HL-60/S4 treated with retinoic acid at 250 ng/mL for 4 days and 3 days (cell line): ENCODE data around the gene ATP6V0D1.

Experiments used
- in situ Hi-C: fragments of 300-500 bp; cut with MboI; formaldehyde crosslinking; loops from 2 replicates; pipeline ENCODE4 v1.7.0; 2022; ENCODE audit warnings: low sequenced_read_pairs

ATP6V0D1 gene

DNA sequence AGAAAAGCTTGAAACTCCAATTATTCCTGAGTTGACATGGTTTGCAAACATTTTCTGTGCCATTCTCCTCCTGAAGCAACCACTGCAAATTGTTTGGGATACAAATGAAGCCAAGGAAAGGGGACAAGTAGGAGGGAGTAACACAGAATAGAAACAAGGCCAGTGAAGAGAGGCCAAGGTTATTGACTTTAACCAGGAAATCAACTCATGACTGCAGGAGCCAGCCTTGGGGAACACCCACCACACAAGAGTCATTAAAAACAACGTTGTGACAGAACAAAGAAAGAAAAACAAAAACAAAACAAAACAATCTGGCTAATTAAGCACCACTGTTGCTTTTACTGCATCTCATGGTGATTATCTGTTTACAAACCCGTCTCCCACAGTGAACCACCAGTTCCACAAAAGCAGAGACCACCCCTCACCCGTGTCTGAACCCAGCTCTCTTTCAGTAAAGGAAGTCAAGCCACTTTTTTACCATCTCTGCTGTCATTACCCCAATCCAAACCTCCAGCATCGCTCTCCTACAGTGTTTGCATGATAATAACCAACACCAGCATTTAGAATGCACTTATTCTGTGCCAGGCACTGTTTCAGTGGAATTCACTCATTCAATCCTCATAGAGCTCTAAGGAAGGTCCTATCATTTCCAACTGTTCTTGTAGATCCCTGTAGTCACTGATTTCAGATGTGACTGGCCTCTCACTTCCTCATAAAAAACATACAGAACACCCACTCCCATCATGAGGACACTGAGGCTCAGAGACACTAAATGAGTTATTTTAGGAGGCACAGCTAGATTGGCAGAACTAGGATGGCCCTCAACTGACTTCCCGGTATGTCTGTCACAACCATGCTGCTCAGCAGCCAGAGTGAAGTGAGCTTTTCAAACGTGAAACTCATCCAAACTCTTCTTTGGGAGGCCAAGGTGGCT is 66.7 kb downstream of the ATP6V0D1 start:
- in situ Hi-C loops = no loop called here

DNA sequence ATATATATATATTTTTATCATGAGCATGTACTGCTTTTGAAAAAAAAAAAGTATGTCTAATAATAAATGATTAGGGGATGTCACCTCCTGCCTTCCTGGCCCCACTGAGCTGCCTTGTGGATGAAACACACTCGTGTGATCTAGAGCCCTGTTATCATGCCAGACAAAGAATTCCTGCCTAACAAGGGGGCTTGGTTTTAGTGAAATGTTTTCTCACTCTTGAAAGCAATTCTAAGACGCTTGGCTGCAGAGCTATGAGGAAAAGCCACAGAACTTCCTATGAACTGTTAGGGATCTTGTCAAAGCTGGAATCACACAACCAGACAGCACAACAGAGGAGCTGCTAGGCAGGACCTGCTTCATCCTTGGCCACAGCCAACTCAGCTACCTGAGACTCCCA is 68.7 kb downstream of the ATP6V0D1 start:
- in situ Hi-C loops = no loop called here

DNA sequence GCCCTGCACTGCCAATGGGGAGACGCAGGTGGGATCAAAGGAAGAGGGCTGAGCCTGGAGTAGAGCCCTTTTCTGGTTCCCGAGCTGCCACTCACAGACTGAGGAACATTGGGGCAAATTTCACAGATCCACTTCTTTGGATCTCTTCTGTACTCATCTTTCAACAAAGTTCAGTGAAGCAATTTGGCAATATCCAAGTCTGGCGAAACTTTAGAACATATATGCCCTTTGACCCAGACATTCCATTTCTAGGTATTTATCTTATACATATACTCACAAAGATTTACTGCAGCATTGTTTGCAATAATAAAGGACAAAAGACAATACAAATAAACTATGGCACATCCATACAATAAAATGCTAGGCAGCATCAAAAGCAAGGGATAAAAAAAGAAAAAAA is 69.6 kb downstream of the ATP6V0D1 start:
- in situ Hi-C loops = no loop called here

DNA sequence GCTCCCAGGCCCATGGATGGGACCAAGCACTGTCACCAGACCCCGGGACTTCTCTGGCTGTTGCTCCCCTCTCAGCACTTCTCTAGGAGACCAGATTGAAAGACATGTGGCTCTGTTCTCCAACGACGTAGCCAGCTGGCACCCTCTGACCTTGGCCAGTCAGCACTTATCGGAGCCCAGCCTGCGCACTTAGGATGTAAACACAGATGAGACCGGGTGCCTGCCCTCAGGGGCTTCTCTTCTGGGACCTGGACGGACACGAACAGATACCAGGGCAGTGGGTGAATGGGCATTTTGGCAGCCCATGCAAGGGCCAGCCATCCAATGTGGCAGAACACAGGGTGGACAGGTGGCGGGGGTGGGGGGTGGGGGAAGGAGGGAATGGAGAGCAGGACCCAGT is 71.3 kb downstream of the ATP6V0D1 start:
- in situ Hi-C loops = no loop called here

DNA sequence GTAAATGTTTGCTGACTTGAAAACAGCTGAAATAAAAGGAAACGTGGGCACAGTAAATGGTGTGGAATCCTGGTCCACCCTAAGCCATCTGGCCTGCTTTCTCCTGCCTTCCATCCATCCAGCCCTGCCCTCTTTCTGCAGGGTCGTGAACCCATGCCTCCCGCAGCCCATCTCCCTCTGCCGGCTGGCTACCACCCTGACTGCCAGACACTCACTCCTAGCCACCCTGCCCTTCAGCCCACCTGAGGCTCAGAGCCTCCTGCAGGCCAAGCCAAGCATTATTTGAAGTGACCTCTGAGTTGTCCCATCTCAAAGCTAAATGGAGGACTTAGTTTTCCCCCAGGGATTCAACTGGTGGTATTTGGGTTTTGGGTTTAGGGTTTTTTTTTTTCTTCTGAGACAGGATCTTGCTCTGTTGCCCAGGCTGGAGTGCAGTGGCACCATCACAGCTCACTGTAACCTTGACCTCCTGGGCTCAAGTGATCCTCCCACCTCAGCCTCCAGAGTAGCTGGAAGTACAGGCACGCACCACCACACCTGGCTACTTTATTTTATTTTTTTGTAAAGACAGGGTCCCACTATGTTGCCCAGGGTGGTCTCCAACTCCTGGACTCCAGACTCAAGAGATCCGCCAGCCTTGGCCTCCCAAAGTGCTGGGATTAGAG is 73.0 kb downstream of the ATP6V0D1 start:
- in situ Hi-C loops = no loop called here

DNA sequence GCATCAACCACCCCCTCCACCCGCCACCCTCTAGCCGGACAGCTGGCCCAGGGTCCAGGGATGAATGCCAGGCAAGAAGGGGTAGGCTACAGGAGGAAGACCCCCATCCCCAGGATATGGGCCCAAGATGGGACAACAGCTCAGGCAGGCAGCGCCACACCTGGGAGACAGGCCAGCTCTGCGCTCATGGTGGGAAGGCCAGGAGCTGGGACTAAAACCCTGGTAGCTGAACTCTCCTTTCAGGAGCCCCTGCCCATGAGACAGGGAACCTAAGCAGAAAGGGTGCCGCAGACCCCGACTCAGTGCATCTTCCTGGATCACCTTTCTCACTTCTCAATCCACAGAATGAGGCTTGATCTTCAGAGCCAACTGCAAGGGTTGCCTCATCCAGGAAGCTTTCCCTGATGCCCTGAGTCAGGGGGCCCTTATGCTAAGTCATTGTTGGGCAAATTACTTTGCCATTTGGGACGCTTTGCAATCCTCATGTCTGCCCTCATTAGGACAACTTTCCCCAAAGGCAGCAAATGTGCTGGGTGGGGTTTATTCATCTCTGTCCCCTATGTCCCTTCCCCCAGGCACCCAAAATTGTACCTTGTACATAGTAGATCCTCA is 73.7 kb downstream of the ATP6V0D1 start:
- in situ Hi-C loops = no loop called here

DNA sequence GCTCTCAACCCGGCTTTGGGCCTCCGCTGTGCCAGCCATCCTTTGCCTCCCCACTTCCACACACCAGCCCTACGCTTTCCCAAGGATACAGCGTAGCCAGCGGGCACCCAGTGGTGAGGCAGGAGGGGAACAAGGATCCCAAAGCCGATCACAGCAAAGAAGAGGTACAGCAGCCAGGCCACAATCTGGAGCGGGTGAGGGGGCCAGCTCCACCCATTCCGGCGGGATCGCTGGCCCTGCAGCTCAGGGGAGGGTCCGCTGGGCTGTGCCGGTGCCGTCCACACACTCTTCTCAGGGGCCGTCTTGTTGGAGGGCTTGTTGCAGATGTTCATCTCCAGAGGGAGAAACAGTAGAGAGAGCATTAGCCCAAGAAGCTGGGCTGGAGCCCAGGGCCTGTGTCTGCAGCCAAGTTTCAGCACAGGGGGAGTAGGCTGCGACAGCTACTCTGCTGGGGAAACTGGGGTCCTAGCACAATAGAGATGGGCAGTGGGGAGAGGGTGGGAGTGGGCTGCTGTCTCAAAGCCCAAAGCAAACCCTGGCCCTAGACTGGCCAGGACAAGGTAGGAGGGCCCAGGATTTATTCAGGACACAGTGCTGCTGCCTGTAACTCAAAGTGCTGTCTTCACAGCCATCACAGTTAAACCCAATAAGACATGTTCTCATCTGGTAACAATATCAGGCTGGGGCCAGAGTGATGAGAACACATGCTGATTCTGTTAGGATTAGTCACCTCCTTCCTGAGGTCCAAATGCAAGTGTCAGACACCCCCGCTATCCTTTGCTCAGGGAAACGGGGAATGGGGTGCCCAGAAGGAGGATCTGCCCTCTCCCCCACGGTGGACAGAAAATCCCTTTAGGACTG is 74.6 kb downstream of the ATP6V0D1 start:
- in situ Hi-C loops = no loop called here

DNA sequence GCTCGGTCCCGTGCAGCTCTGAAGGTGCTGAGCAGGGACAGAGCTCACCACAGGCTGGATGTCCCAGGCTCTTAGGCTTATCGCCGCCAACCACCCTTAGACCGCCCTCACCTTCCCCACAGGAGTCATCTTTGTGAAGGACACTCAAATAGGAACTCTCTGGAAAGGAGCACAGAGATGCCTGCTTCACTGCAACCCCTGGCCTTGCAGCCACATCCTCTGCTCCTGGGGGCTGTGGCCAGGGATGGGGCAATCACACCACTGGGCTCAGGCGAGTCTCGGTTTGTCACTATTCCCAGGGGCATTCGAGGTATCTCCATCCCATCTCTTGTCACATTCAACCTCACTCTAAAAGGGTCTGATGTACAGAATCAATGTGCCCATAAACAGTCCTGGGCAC is 75.6 kb downstream of the ATP6V0D1 start:
- in situ Hi-C loops = no loop called here

DNA sequence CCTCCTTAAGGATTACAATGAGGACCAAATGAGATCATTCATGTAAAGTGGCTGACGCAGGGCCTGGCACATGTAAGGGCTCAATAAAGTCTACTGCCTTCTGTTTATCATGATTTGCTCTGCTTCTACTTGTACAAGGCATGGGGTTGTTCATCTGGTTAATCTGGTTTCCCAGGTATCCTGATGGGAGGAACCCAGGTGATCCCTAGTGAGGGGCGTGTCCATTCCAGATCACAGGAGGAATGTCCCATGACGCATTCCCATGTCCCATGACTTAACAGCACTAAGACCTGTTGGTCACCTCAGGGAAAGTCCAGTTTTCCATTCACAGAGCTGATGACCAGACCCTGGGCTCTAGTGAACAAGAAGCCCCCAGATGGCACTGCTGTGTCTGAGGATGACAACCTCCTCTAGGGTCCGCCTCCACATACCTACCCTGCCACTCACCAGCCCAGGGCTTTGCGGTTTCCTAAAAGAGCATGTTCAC is 76.2 kb downstream of the ATP6V0D1 start:
- in situ Hi-C loops = no loop called here

DNA sequence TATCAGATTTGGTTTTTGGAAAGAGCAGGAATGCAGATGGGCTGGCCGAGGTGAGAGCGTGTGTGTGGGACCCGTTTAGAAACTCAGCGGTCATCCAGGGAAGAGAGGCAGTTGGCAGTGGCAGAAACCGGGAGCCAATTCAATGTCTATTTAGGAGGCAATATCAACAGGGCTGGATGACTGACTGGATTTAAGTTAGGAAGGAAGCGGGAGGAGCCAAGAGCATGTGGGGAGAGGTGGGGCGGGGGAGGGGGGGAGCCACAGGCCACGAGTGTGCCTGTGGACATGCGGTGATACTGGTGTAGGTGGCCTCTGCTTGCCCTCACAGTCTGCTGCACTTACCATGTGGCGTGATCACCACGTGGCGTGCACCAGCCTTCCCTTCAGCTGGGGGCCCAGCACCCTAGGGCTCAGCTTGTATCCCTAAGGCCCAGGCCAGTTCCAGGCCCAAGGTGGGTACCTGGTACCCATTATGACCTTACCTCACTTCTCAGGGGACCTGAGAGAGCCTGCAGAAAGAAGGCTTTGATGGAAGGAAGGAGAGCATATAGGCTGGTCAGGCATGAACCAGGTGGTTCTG is 76.9 kb downstream of the ATP6V0D1 start:
- in situ Hi-C loops = no loop called here

DNA sequence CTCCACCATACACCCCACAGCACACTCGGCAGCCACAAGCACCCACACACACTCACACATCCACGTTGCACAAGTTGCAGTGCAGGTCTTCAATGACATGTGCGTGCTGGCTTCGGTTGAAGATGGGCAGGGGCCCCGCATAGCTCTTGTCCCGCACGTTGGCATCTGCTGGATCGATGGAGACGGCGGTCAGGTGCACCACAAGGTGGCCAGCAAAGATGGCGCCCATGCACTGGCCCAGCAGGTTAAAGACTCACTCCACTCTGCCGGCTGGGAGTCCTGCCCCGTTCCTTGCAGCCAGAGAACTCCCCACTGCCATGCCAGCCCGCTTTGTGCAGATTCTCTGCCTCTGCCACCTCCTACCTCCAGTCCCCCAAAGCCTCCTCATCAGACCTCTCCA is 80.1 kb downstream of the ATP6V0D1 start:
- in situ Hi-C loops = no loop called here

DNA sequence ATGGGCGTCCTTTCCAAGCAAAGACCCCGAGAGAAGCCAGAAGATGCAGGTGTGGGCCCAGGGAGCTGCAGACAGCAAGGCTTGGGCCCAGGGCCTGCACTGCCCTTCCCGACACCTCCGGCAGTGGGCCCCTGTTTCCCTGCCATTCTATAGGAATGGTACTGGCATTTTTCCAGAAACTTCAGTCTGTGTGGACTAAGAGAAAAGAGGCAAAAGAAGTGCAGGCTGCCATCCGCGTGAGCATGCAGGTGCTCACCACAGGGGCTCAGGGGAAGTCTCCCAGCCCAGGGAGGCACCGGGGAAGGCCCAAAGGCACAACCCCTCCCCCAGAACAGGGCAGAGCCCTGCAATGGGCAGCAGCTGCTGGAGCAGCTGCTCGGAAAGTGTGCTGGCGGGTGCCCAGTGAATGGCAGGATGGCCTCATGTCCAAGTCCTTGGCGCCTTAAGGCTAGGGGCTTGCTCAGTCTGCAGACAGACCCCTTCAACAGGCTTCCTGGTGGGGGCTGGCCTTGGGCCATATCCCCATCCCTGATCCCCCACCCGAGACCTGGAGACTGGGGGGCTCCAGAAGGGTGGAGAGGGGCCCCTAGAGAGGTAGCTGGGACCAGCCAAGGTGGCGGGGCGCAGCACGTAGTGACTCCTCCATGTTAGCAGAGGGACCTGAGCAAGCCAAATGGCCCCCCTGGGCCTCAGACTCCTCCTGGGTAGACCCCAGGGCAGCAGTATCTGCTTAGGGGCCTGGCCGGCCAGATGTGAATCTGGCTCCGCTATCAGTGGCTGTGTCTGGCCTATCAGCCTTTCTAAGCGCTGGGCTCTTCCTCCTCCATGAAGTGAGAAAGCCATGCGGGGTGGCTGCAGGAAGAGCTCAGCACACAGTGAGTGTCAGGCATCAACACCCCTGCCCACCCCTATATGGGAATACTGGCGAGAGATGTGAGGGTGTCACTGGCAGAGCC is 80.9 kb downstream of the ATP6V0D1 start:
- in situ Hi-C loops = no loop called here

DNA sequence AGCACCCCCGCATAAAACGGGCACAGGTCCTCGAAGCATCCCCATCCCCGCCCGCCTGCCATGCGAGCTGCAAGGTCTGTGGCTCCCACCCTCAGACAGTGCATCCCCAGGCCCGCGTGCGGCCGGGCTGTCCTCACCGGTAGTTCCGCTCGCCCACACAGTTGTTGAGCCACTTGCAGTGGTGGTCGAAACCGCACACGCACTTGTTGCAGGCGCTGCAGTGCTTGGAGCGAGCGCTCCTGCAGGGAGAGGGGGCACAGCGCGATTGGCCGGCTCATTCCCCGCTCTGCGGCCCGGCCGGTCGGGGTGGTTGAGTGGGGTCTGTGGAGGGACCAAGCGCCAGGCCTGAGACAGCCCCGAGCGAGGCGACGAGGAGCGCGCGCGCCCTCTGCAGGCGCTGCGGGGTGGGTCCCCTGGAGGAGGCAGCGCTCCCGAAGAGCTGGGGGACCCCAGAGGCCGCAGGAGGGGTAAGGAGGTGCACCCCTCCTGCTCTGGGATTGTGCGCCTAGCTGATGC is 81.7 kb downstream of the ATP6V0D1 start:
- in situ Hi-C loops = no loop called here

DNA sequence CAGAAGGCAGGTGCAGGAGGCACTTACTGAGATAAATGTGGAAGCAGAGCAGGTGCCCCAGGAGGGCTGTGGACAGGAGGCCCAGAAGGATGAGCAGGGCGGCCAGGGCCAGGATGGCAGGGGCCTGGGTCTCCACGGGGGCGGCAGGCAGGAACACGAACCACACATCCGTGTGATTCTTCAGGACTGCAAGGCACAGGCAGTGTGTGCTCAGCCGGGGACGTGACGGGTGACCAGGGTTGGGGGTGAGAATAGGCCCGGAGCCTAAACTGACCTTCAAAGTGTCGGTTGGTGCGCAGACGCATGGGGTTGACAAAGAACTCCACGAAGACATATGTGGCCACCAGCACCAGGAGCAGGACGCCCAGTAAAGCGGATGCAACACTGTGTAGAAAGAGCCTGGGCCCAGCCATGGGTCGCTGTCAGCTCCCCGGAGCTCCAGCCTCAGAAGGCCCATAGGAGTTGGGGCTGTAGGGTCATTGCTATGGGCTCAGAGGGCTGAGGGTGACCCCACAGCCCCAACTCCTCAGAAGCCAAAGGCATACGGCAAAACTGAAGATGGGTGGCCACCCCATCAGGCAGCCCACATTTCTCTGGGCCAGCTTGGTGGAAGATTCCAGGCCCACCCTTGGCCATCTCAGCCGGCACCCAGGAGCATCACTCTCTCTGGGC is 82.3 kb downstream of the ATP6V0D1 start:
- in situ Hi-C loops = no loop called here

DNA sequence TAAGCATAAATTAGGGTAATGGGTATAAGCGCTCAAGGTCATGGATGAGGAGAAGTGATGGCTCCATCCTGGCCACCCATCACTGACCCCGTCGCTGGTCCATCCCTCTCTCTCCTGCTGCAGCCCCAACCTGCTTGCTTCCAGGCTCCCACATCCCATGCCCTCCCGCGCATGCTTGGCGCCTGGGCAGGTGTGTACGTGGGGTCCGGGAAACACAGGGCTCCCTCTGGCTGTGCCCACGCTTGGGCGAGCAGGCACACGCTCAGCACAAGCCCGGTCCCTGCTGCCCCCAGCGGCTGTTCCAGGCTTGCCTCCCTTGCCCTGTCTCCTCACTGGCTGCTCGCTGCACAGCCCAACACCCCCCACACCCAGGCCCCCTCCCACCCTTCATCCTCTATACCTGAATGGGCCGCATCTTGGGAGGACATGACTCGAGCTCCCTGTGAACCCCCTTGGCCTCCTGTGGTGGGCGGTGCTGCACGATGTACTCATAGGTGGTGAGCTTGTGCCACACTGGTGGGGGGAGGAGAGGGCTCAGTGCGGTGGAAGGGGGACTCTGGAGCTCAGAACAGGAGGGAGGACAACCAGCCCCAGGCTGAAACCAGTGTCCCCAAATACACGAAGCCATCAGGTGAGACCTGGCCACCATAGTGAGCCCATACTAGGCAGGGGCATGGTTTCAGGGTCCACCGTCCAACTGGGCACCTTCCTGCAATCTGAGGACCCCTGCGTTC is 83.0 kb downstream of the ATP6V0D1 start:
- in situ Hi-C loops = no loop called here

DNA sequence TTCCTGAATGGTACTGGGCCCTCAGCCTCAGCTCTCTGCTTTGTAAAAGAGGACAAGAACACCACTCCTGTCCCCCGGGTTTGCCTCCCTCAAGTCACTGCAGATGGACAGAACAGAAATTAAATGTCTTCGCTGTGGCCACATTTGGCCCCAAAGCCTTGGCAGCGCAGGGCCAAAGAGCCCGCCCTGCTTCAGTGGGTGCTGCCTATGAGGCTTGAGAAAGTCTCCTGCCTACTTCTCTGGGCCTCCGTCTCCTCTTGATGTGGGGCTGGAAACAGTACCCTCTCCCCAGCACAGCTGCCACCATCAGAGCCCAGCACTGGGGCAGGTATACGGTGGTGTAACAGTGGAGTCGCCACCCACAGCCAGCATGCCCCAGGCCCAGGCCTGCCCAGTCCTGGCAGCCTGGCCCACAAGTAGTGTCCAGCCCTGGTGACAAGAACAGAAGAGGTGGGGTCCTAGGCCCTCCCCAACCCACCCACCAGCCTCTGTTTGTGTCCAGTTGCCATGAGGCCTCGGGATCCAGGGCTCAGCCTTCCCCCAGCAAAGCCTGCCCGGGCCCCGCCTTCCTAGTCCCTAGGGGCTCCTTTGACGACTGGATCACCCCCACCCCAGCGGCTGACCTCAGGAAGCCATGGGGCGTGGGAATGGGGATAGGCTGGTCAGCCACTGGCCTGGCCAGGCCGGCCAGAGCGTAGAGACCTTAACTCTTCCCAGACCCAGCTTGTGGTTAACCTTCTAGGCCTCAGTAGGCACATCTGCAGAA is 83.7 kb downstream of the ATP6V0D1 start:
- in situ Hi-C loops = no loop called here
